Stimulated activated CD4-positive, alpha-beta T cell treated with anti-CD3 and anti-CD28 coated beads, TNF-alpha, amount 100 ng/mL, for 48 hours (primary cell): Measurements from ENCODE around the gene EFHC1.
A peak's percentile ranks its signal among the peaks of the same experiment; 100 is the strongest.
"Not testable (repeated sequence)": the region's sequence is repeated elsewhere in the genome, so short reads cannot be mapped to it uniquely, and the experiment has no call there.

Source experiments
- DNase-seq, 3 donors: peaks; one replicate each; pipeline ENCODE4 v3.0.0-alpha.2; 2020; ENCODE audit warnings: low read depth in 3 of 3

The EFHC1 gene, protein sequence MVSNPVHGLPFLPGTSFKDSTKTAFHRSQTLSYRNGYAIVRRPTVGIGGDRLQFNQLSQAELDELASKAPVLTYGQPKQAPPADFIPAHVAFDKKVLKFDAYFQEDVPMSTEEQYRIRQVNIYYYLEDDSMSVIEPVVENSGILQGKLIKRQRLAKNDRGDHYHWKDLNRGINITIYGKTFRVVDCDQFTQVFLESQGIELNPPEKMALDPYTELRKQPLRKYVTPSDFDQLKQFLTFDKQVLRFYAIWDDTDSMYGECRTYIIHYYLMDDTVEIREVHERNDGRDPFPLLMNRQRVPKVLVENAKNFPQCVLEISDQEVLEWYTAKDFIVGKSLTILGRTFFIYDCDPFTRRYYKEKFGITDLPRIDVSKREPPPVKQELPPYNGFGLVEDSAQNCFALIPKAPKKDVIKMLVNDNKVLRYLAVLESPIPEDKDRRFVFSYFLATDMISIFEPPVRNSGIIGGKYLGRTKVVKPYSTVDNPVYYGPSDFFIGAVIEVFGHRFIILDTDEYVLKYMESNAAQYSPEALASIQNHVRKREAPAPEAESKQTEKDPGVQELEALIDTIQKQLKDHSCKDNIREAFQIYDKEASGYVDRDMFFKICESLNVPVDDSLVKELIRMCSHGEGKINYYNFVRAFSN

DNA sequence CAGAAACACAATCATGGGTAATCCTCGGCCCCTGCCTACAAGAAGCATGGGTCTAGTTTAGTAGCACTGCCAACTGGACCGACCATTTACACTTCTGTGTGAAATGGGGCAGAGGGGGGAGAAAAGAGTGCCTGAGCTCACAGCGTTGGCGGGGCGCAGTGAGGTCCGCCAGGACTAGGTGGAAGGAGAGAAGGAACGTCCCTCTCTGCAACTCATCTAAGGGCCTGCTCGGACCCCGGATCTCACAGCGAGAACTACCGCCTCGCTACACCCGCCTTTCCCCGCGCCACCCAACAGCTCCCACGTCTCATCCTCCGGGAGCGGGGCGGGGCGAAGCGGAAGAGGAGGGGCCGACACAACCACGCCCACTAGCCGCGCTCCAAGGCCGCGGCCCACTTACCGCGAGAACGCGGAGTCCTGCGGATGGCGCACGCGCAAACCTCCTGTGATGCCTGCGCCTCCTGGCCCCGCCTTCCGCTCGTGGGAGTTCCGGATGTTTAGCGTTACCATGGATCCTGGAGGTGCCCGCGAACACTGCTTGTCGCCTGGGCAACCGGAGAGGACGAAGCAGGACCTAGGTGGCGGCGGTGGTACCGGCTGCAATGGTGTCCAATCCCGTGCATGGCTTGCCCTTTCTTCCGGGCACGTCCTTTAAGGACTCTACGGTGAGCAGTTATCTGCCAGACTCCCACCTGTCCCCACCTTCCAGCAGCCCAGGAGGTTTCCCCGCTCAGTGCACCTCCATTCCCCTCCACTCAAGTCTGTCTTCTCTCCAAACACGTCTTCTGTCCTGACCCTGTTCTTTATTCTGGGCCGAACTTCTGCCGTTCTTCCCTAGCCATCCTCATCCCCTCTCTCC, at the start of gene EFHC1:
Gene EFHC1 (plus strand): TSS at position 534 of the 859 bp plus-strand sequence. CDS start 69 bp downstream, at position 603.
- peak; percentile 97 for DNase-seq

DNA sequence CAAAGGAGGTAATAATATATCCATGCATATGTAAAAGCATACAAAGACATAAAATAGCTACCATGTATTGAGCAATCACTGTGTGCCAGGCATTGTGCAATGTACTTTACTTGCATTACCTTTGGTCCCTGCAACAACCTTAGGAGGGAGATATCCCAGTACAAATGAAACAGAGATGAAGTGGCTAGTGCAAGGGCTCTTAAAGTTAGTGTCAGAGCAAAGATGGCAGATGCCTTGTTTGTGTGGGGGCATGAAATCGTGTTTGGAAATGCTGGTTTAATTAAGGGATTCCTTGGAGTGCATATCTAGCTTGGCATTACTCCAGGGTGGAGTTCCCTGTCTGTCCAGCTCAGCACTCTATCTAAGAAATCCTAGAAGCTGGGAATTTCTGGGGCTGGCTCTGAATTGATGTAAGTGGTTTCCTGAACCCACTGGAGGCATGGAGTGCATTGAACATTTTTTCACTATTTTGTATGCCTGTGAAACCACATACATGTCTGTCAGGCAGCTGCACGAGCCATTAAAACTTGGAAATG, 48.4 kb upstream of the EFHC1 start:
- no peak for DNase-seq

DNA sequence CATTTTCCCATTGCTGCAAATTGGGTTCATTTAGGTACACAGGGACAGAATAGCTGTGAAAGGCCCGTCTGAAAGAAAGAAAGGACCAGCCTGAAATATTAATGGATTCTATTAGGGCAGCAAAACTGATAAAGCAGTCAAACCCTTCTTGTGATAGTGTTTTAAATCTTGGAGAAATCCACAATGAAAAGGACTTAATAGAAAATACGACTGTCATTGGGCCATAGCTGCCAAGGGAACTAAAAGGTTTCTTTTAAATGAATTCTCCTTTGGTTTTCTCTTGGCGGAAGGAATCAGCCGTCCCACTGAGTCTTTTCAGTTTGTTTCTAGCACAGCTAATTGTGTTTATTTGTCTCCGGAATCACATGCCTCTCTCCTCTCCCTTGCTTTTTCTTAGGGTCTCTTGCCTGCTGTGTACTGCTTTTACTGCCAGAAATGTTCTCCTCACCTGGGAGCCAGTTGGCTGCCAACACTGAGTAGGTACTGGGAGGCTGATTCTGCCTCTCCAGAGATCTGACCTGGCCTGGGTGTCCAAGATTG, 46.9 kb upstream of the EFHC1 start:
- DNase-seq, result no peak

DNA sequence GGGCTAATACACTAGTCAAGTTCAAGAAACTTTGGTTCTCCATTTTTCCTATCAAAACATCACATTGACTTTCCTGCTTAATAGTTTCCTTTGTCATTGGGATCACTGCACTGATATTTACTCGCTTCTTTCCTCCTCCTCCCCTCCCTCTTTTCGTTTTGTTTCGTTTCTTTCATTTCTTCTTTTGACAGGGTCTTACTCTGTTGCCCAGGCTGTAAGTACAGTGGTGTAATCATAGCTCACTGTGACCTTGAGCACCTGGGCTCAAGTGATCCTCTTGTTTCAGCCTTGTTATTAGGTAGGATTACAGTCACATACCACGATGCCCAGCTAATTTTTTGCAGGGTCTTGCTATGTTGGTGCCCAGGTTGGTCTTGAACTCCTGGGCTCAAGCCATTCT, 45.9 kb upstream of the EFHC1 start:
- DNase-seq, result no peak

DNA sequence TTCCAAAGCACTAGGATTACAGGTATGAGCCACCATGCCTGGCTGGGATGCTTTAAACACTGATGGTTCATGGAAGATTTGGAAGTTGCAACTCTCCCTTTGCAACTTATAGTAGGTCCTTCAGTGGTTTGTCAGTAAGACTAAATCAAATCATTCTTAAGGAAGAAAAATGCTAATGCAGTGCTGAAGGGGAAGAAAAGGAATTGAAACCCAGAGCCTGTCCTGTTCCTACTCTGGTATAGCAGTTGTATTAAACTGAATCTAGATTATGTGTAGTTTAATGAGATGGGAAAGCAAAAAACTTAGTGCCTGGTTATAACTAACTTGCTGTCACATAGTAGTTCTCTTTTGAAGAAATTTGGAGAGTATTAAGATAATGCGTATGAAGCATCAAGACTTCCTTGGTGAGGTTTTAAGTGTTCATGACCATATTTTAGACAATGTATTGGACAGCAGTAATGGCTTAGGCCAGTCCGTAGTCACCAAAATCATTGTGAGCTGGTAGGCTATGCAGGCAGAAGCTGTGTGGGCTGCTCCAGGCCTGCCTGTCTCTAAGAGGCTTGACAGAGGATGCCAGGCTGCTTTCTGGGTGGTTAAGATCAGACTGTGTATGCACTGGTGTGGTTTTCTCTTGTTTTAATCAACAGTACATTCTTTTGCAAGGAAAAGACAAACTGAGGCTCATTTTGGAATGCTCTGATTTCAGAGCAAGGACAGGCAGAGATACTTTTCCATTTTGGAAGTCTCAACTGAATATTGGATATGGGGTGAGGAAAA, 44.2 kb upstream of the EFHC1 start:
- no peak for DNase-seq

DNA sequence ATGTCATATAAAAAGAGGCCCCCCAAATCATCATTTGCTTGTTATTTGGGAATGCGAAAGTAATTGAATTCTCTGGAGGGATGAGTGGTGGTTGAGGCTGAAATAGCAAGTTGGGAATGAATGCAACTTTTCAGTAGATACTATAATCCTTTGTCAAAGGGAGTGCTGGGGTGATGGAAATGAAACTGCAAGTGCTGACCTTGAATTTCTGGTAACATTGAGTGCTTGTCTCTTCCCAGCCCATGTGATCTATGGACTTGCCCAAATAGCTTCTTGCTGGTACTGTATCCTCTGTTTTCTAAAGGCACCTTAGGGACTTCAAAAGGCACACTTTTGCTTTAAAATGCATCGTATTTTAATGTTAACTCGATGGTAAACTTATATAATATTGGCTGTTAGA, 43.4 kb upstream of the EFHC1 start:
- DNase-seq, result no peak

DNA sequence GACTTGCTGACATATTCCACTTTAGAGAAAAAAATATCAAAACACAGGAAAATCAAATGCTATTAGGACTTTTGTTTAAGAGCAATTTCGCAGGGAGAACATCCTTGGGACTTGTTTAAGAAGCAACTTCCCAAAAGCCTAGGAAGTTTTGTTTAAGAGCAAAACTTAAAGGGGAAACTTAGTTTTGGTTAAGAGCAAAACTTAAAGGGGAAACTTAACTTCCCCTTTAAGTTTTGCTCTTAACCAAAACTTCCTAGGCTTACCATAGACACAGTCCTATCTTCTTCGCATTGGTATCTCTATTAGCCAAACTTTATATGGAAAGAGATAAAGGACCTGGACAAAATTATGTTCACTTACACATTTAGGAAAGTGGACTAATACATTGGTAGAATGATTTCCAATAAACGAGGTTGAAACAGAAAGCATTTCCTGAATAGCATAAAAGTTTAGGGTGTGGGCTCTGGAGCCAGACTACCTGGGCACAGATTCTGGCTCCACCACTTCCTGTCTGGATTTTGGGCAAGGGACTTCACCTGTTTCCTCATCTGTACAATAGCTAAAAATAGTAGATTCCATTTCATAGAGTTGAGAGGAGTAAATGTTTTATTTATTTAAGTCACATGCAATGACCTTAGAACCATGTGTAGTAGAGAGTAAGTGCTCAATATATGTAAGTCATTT, 42.5 kb upstream of the EFHC1 start:
- DNase-seq, result no peak

DNA sequence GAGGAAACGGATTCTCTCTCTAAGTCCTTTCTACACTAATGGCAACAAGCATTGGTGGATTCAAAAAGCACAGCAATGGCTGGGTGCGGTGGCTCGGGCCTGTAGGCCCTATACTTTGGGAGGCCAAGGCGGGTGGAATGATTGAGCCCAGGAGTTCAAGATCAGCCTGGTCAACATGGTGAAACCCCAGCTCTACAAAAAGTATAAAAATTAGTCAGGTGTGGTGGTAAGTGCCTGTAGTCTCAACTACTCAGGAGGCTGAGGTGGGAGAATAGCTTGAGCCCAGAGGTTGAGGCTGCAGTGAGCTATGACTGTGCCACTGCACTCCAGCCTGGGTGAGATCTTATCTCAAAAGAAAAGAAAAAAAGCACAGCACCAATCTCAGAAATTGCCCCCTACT, 38.9 kb upstream of the EFHC1 start:
- no peak for DNase-seq

DNA sequence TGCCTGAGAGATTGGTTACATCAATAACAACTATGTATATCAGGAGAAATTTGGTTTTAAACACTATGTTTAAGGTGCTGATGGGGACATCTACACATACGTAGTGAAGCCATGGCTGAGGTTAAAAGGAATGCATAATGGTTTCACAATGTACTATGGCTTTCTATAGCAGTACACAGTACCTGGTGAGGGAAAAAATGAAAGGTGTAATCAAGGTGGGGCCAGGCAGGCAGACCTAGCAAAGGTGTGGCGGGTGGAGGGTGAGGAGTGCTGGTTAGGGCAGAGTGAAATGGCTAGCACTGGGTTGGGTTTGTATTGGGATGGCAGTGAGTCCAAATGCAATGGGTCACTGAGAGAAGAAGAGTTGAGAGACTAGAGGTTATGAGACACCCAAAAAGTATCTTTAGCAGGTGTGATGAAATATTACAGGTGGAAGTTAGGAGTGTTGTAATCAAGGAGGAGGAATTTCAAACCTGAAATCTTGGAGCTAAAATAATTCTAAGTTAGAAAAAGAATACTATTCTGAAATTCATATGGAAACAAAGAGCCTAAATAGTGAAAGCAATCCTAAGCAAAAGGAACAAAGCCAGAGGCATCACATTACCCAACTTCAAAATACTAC, 35.9 kb upstream of the EFHC1 start:
- DNase-seq, result no peak

DNA sequence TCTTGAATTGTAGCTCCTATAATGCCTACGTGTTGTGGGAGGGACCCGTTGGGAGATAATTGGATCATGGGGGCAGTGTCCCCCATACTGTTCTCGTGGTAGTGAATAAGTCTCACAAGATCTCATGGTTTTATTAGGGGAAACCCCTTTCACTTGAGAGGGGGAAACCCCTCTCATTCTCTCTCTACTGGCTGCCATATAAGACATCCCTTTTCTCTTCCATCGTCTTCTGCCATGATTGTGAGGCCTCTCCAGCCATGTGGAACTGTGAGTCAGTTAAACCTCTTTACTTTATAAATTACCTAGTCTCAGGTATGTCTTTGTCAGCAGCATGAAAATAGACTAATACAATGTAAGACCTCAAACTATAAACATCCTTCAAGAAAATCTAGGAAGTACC, 35.1 kb upstream of the EFHC1 start:
- no peak for DNase-seq

DNA sequence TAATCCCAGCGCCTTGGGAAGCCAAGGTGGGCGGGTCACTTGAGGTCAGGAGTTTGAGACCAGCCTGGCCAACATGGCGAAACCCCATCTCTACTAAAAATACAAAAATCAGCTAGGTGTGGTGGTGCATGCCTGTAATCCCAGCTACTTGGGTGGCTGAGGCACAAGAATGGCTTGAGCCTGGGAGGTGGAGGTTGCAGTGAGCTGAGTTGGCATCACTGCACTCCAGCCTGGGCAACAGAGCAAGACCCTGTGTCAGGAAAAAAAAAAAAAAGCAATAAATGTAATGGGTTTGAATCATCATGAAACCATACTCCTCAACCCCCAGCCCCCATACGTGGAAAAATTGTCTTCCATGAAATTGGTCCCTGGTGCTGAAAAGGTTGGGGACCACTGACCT, 32.0 kb upstream of the EFHC1 start:
- not testable (repeated sequence) for DNase-seq

DNA sequence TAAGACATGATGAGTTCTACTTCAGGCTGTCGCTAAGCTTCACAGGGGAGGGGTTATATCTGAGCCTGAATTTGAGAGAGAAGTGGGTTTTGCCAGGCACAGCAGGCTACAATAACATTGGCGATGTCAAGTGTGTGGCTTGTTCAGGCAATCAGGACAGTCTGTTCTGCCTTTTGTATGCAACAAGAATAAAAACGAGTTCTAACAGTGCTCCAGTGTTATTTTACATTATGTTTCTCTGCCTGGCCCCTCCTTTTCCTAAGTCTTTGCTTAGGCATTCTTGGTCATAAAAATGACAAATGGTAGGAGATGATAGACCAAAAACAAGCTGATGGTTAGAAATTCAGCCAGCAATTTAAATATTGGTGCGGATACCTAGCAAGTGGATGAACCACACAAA, 31.4 kb upstream of the EFHC1 start:
- DNase-seq, result no peak

DNA sequence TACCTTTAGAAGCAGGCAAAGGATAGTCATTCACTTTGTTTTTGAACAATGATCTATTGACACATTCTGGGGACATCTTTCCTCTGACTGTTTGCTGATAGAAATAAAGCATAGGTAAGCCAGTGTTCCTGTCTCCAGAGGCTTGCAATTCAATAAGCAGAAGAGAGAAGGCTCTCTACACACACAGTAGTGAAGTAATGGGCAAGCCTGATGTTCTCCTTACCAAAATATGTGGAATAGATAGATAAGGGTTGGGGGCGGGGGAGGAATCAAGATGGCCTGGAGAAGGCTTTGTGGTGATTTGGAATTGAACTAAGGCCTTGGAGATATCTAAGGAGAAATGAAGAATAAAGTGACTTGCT, 30.9 kb upstream of the EFHC1 start:
- no peak for DNase-seq

DNA sequence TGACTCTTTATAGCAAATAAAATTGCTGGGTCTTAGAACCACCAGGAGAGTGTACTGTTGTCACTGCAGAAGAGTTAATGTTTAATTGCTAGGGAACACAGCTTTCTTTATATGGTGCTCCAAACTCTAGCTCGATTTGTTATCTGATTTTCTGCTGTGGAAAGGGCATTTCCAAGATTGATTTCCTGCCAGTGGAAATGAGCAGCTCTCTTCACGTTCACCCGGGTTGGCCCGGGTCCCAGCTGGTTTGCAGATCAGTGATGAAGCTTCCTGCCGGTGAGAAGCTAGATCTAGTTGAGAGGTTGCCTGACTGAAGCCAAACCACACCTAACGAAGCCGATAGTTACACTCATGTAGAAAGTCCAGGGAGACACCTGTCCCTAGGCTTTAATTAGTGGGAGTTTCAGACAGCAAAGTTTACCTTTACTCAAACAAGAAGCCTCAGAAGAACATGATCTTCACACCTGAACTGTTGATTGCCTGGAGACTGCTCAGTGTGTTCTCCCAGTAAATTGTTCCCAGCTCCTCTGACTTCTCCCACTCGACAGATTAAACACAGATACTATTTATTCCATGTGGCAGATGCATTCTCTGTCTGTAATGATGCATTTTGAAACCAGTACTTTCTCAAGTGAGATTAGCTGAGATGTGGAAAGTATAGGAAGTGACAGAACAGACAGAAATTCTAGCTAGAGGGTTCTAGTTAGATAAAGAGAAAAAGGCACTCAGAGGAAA, 30.3 kb upstream of the EFHC1 start:
- peak in 1 of 3 donors; percentile 37 for DNase-seq

DNA sequence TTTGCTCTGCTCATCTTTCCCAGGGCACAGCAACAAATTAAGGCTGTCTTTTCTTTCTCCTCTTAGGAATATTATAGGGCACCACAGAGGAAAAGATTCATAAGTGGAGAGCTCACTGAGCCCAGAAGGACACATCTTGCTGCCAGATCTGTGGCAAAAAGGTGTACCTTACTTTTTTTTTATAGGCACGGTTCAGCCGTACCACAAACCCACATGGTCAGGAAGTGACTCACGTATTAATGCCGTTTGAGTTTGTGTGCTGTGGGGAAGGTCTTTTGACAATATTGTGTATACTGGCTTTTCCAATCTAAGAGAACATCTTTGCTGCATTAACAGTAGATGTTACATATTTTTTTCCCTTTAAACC, 29.8 kb upstream of the EFHC1 start:
- no peak for DNase-seq

DNA sequence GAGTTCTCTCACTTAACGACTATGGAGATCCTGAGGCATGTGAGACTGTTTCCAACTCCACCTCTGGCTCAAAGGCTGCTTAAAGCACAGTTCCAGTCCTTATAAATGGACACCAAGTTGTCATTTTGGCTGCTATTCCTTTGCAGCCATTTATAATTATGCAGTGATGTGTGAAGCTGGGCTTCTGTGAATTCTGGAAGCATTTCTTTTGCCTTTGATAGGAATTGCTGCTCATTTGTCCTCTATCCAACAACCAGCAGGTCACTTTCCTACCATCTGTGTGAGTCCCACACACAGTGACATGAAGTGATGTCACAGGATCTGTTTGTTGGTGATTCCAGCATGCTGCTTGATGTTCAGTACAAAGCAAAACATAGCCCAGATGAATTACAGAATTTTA, 28.5 kb upstream of the EFHC1 start:
- no peak for DNase-seq

DNA sequence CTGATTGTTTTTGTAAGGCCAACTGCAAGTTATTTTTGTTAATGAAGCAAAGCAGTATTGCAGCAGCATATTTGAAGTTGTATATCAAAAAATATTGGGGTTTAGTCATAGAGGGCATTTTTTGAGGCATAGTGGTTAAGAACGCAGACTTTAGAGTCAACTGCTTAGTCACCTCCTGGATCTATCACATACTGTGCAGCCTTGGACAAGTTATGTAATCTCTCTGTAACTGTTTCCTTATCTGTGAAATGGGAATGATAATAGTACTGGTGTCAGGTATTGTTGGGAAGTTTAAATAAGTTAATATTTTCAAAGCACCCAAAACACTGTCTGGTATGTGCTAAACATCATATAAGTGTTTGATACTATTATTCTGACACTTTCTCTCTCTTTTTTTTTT, 27.2 kb upstream of the EFHC1 start:
- DNase-seq, result no peak

DNA sequence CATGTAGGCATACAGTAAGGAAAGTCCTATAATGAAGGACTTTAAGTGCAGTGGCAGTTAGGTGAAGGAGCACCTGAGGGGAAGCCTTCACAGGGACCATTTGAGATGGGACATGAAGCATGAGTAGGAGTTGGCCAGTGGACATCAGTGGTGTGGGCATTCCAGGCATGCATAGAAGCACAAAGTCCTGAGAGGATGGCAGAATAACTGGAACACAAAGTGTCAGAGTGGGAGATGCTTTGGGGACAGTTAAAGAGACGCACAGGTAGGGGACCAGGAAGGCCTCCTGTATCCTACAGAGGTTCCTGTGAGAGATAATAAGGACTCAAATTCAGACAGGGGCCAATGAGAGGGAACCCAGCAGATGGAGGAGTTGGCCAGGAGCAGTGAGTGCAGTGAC, 26.4 kb upstream of the EFHC1 start:
- no peak for DNase-seq

DNA sequence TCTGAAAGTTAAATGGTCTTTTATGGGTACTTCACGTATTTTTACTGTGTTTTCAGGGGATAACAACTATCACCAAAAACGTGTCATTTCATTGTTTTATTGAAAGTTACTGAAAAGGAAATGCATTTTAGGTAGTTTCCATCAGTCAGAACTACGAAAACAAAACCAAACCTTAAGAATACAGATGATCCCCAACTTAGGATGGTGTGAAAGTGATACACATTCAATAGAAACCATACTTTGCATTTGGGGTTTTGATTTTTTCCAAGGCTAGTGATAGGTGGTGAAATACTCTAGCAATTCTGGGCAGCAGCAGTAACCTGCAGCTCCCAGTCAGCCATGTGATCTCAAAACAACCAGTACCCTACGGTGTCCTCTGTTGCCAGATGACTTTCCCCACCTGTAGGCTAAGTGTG, 25.9 kb upstream of the EFHC1 start:
- no peak for DNase-seq

DNA sequence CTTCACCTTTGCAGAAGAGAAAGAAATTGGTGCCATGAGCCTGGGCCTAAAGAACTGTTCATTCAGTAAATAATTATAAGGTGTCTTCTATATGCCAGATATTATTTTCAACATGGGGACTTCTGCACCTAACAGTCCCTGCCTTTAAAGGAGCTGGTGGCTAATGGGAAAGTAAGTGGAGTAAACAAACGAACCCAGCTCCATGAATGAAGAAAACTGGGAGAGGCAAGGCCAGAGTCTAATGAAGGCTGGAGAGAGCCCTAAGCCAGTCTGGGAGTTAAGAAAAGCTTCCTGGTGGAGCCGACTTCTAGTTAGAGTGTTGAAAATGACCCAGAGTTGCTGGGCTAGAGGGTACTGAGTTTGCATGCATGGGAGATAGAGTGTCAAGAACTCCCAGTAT, 24.2 kb upstream of the EFHC1 start:
- DNase-seq, result no peak
